ENCODE measurements around the gene INO80C. TPM values are rescaled to one million over a fixed set of nuclear protein-coding genes. Genes with fewer than 3 reads are reported as not detected.

Gene INO80C
- total RNA-seq, 4 donors from 2014 or later: 9.5 to 20.6 (median 17.1) TPM

DNA sequence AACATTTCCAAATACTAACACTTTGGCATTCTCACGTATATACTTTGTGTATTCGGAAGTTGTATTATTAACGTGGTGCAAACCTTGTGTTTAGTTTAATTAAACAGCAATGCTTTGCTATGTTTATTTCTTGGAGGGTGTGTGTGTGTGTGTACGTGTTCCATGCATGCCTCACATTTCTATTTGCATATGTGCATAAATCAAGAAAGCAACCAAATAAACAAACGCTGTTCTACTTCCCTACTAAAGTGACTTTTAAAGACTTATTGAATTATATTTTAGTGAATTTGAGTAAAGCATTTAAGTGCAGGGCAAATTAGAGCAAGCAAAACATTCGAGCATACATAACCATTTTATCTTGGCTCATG lies 66.4 kb downstream of the INO80C start:
- Histone ChIP-seq H3K27me3 (no peaks in the 10 kb centered on the region), H3K36me3 (no peaks in the 10 kb centered on the region), H3K4me3 (no peak overlapping the region), H3K9me3 (peaks cover 0 to 4% (median 0%) of the 10 kb centered on the region in 4 donors), H3K27ac (no peak overlapping the region), H3K4me1 (no peaks in the 10 kb centered on the region)
- DNase-seq: no peak
- TF ChIP-seq CTCF (IDR thresholded peaks at IDR 0.05) (no peak), POLR2A (IDR thresholded peaks at IDR 0.05) (no peak)

DNA sequence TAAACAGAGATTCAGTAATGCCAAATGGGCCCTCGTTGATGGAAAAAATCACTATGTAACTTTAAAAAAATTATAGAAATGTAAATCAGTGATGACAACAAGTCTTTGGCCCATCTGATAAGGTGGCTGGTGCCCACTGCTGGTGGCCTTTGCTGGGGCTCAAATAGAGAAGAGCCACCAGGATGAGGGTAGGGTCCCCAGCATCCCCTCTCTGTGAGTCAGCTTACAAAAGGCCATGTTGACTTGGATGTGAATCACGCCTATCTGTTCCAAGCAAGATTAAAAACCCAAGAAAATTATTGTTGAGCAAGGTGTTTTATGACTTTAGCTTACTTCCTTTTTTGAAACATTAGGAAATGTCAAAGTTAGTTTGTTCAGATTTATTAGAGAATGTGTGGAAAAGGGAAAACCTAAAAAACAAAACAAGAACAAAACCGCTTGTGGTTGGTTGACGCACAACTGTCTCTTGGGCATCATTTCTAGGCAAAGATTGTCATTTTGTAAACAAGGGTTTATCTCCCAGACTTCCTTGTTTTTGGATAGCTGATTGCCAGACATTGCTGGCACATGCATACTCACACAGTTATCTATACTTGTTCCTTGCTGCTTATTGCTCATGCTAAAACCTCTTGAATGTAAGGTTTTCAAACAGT lies 66.9 kb downstream of the INO80C start:
- Histone ChIP-seq H3K27me3 (no peaks in the 10 kb centered on the region), H3K36me3 (no peaks in the 10 kb centered on the region), H3K4me3 (no peak overlapping the region), H3K4me1 (no peaks in the 10 kb centered on the region), H3K27ac (no peak overlapping the region), H3K9me3 (peaks cover 0 to 2% (median 0%) of the 10 kb centered on the region in 4 donors)
- TF ChIP-seq POLR2A (IDR thresholded peaks at IDR 0.05) (no peak), CTCF (IDR thresholded peaks at IDR 0.05) (no peak)
- DNase-seq: no peak

DNA sequence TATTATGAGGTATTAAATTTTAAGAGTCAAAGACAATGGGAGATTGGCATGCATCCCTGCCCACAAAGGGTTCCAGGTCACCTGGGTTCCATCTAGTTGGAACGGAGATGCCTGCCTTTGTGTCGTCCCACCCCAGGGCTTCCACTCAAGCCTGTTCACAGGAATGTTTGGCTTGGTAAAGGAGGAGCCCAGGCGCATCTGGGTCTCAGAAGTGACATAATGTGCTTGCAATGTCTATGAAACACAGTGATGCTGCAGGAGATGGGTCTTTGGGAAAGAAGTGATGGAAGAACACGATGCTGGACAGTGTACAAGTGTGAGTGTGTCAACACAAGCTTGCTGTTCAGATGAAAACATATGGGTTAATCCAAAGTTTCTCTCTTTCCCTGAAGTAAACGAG lies 71.0 kb downstream of the INO80C start:
- Histone ChIP-seq H3K9me3 (no peaks in the 10 kb centered on the region), H3K4me1 (no peaks in the 10 kb centered on the region), H3K27me3 (no peaks in the 10 kb centered on the region), H3K4me3 (no peak overlapping the region), H3K27ac (no peak overlapping the region), H3K36me3 (no peaks in the 10 kb centered on the region)
- no peak for DNase-seq
- TF ChIP-seq CTCF (IDR thresholded peaks at IDR 0.05): no peak
- TF ChIP-seq POLR2A (IDR thresholded peaks at IDR 0.05): no peak

DNA sequence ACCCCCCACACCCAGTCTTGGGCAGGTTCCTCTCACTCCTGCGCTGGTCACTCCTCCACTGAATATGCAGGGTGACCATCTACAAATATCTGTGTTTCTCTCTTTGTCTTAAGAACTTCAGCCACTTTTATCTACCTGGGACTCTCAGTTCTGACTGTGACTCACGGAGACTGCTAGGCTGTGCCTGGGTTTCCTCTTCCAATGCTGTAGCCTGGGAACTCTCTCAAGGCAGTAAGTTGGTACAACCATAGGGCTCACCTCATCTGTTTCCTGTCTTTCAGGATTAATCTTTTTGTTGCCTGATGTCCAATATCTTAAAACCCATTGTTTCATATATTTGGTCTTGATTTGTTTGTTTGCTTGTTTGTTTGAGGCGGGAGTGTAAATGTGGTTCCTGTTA lies 73.4 kb downstream of the INO80C start:
- no peak for TF ChIP-seq POLR2A (IDR thresholded peaks at IDR 0.05)
- TF ChIP-seq CTCF (IDR thresholded peaks at IDR 0.05): no peak
- no peaks in the 10 kb centered on the region for H3K4me1 ChIP-seq

GRCh38 chr18:35422237-35422636 lies 75.5 kb downstream of the INO80C start:
- H3K27me3 ChIP-seq: no peaks in the 10 kb centered on the region
- H3K4me3 ChIP-seq: no peak overlapping the region
- no peak overlapping the region for H3K27ac ChIP-seq
- TF ChIP-seq POLR2A (IDR thresholded peaks at IDR 0.05): no peak
- TF ChIP-seq CTCF (IDR thresholded peaks at IDR 0.05): no peak
- H3K4me1 ChIP-seq: no peaks in the 10 kb centered on the region
- no peaks in the 10 kb centered on the region for H3K36me3 ChIP-seq
- no peaks in the 10 kb centered on the region for H3K9me3 ChIP-seq
- no peak for DNase-seq

More for the DNA sequence above, 73.4 kb downstream of the INO80C start:
- H3K4me3 ChIP-seq: no peak overlapping the region
- no peak for DNase-seq
- no peaks in the 10 kb centered on the region for H3K36me3 ChIP-seq
- no peaks in the 10 kb centered on the region for H3K27me3 ChIP-seq
- no peak overlapping the region for H3K27ac ChIP-seq
- no peaks in the 10 kb centered on the region for H3K9me3 ChIP-seq

DNA sequence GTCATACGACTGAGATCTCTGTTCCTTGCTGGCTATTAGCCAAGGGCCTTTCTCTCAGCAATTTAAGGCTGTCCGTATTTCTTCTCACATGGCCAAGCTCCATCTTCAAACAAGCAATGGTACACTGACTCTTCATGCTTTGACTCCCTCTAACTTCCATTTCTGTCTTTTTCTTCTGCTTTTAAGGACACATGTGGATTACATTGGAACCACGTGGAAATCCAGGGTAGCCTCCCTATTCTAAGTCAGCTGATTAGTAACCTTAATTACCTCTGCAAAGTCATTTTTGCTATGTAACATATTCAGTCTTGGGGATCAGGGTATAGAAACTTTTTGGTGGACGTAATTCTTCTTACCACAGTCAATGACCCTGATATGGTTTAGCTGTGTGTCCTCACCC lies 79.2 kb downstream of the INO80C start:
- no peaks in the 10 kb centered on the region for H3K4me1 ChIP-seq
- H3K9me3 ChIP-seq: no peaks in the 10 kb centered on the region
- H3K27ac ChIP-seq: no peak overlapping the region
- H3K36me3 ChIP-seq: no peaks in the 10 kb centered on the region
- TF ChIP-seq POLR2A (IDR thresholded peaks at IDR 0.05) (no peak), CTCF (IDR thresholded peaks at IDR 0.05) (no peak)
- H3K4me3 ChIP-seq: no peak overlapping the region
- no peaks in the 10 kb centered on the region for H3K27me3 ChIP-seq
- no peak for DNase-seq
